Breast epithelium (tissue), 4 donors: Measurements from ENCODE around the gene SLC16A5. TPM values are rescaled to one million over a fixed set of nuclear protein-coding genes. Genes with fewer than 3 reads are reported as not detected.

Source experiments
- DNase-seq, 2 donors: peaks; one replicate each; pipeline ENCODE4 v3.0.0-alpha.2; 2019; ENCODE audit warnings: low spot score in 2 of 2
- H3K27ac ChIP-seq, 2 donors: fragments of 200-600 bp; sonication (generic) in 1 of 2; one replicate each; pipeline ENCODE4 v1.5.1; 2016 to 2019; ENCODE audit warnings: mild to moderate bottlenecking in 1 of 2
- H3K27me3 ChIP-seq, 2 donors: fragments of 200-600 bp; sonication (generic) in 1 of 2; one replicate each; pipeline versions ENCODE4 v1.5.1 to v1.6.0; 2017 to 2019; ENCODE audit warnings: control low read depth in 1 of 2, mild to moderate bottlenecking in 1 of 2
- H3K36me3 ChIP-seq: fragments of 200-600 bp; one replicate; pipeline ENCODE4 v1.5.1; 2019
- H3K4me1 ChIP-seq, 2 donors: fragments of 200-600 bp; sonication (generic); one replicate each; pipeline ENCODE4 v1.5.1; 2016 to 2019; ENCODE audit warnings: control low read depth in 1 of 2
- H3K4me3 ChIP-seq, 3 donors: fragments of 200-600 bp; sonication (generic); 1 replicate in 2 of 3; 2 replicates in 1 of 3; pipeline ENCODE4 v1.5.1; 2016 to 2019; ENCODE audit warnings: mild to moderate bottlenecking in 3 of 3, moderate library complexity in 2 of 3
- H3K9me3 ChIP-seq, 2 donors: fragments of 200-600 bp; sonication (generic) in 1 of 2; one replicate each; pipeline ENCODE4 v1.5.1; 2016 to 2019; ENCODE audit warnings: control low read depth in 1 of 2
- POLR2A ChIP-seq: fragments of 450-650 bp; IDR thresholded peaks from one replicate; pipeline ENCODE4 v1.6.1; 2016; ENCODE audit warnings: antibody characterized with exemption, mild to moderate bottlenecking, moderate library complexity
- POLR2AphosphoS5 ChIP-seq, 3 donors: sonication (generic); formaldehyde crosslinking; IDR thresholded peaks; one replicate each; pipeline ENCODE4 v1.6.1; 2017; ENCODE audit warnings: antibody characterized with exemption in 3 of 3
- intact Hi-C: fragments of 100-400 bp; cut with DNase I; formaldehyde crosslinking; loops from one replicate; pipeline ENCODE4 v1.15.1; 2023; ENCODE audit warnings: low total_unique reads
- total RNA-seq, 3 donors: library from RNA; depleted of rRNA; stranded (reverse); fragments of >200 nt; gene quantifications; one replicate each; pipeline ENCODE4 v1.1.0, GENCODE V29; 2016
- TF ChIP-seq, protein P1 (sequence below), 3 donors: fragments of 450-650 bp; IDR thresholded peaks; one replicate each; pipeline ENCODE4 v1.5.1; 2016 to 2017; ENCODE audit warnings: antibody characterized with exemption in 3 of 3, mild to moderate bottlenecking in 3 of 3, moderate library complexity in 3 of 3

SLC16A5 gene
- total RNA-seq, 3 donors from 2014 or later, result 9.0 to 19.8 (median 18.4) TPM

DNA sequence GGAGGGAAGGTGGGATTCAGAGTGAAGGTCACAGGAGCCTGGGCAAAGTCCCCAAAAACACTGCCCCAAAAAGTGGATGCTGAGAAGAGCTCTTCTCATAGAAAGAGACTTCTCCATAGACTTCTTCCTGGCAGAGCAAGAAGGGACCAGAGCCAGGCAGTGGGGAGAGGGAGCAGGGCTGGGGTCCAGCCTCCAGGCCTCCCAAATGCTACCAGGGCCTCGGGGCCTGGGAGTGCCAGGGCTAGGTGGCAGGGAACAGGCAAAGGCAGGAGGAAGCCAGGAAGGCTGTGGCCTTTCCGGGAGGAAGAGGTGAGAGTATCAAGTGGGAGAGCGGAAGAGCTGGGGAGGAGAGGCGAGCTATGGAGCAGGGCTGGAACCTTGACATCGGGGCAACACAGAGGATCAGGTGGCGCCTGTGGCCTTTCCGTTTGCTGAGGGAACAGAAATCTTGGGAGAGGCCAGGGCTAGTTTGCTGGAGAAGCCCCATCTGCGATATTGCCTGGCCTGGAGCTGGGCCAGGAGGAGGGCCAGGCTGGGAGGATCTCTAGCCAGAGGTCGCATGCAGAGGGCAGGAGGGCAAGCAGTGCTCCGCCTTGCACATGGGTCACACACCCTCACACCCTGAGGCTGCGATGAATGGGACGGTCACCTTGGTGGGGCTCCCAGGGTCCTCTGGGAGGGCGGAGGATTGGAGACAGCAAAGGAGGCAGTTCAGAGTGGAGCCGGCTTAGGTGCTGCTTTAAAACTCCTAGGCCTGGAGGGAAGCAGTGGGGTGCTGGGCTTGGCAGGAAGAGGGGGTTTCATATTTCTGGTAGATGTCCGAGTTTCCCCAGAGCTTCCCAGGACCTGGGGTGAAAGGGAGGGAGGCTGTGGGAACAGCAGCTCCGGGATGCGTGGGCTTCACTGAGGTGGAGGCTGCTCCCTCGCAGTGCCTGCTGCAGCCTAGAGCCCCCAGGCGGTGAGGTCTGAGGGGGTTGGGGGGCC, 3.4 kb downstream of the SLC16A5 start:
- Histone ChIP-seq H3K9me3 (no peaks in the 10 kb centered on the region), H3K27ac (peak overlapping the region; percentile 77 to 91), H3K4me1 (peaks cover 35 to 45% of the 10 kb centered on the region in 2 donors), H3K4me3 (peak overlapping the region in 1 of 3 donors; percentile 37), H3K36me3 (no peaks in the 10 kb centered on the region), H3K27me3 (no peaks in the 10 kb centered on the region)
- intact Hi-C loops, result no loop called here
- TF ChIP-seq POLR2A (no peak), POLR2AphosphoS5 (IDR thresholded peaks at IDR 0.05) (no peak)
- TF ChIP-seq, protein P1, sequence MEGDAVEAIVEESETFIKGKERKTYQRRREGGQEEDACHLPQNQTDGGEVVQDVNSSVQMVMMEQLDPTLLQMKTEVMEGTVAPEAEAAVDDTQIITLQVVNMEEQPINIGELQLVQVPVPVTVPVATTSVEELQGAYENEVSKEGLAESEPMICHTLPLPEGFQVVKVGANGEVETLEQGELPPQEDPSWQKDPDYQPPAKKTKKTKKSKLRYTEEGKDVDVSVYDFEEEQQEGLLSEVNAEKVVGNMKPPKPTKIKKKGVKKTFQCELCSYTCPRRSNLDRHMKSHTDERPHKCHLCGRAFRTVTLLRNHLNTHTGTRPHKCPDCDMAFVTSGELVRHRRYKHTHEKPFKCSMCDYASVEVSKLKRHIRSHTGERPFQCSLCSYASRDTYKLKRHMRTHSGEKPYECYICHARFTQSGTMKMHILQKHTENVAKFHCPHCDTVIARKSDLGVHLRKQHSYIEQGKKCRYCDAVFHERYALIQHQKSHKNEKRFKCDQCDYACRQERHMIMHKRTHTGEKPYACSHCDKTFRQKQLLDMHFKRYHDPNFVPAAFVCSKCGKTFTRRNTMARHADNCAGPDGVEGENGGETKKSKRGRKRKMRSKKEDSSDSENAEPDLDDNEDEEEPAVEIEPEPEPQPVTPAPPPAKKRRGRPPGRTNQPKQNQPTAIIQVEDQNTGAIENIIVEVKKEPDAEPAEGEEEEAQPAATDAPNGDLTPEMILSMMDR (IDR thresholded peaks at IDR 0.05), result no peak
- peak in 1 of 2 donors; percentile 47 for DNase-seq

GRCh38 chr17:75091855-75092327, 4.1 kb downstream of the SLC16A5 start:
- no peak for DNase-seq
- Histone ChIP-seq H3K4me3 (peak overlapping the region in 1 of 3 donors; percentile 37), H3K4me1 (peaks cover 35 to 45% of the 10 kb centered on the region in 2 donors), H3K27ac (peak overlapping the region; percentile 77 to 91), H3K27me3 (no peaks in the 10 kb centered on the region), H3K9me3 (no peaks in the 10 kb centered on the region), H3K36me3 (no peaks in the 10 kb centered on the region)
- intact Hi-C loops, result no loop called here
- TF ChIP-seq POLR2AphosphoS5 (IDR thresholded peaks at IDR 0.05) (no peak), POLR2A (no peak)
- TF ChIP-seq, protein P1 (IDR thresholded peaks at IDR 0.05), result no peak

DNA sequence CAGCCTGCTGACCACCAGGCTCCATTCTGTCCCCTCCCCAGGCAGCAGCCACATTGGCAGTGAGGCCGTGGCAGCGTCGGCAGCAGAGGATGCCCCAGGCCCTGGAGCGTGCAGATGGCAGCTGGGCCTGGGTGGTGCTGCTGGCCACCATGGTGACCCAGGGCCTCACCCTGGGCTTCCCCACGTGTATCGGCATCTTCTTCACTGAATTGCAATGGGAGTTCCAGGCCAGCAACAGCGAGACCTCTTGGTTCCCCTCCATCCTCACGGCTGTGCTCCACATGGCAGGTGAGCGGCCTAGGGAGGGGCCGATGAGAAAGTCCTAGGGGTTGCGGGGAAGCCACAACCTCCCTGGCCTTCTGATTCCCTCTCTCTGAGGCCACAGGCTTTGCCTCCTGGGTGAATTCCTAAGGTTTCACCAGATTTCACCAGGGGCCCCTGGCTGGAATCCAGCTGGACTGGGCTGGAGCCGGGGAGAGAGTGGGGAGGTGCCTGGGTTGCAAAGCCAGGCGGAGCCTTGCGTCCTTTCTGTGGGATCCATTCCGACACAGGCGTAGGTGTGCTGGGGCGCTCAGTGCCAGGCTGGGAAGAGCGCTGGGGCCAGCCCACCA, 5.9 kb downstream of the SLC16A5 start:
- peak overlapping the region in 1 of 3 donors; percentile 22 for H3K4me3 ChIP-seq
- intact Hi-C loops, result no loop called here

GRCh38 chr17:75094871-75095399, 7.2 kb downstream of the SLC16A5 start:
- no peak for DNase-seq
- H3K36me3 ChIP-seq, result no peaks in the 10 kb centered on the region
- peak overlapping the region; percentile 74 to 91 for H3K27ac ChIP-seq
- no peaks in the 10 kb centered on the region for H3K27me3 ChIP-seq
- no peak overlapping the region for H3K4me3 ChIP-seq
- no peaks in the 10 kb centered on the region for H3K9me3 ChIP-seq
- peaks cover 23 to 31% of the 10 kb centered on the region in 2 donors for H3K4me1 ChIP-seq
- intact Hi-C loops, result no loop called here
- TF ChIP-seq, protein P1 (IDR thresholded peaks at IDR 0.05), result no peak
- no peak for TF ChIP-seq POLR2AphosphoS5 (IDR thresholded peaks at IDR 0.05)
- TF ChIP-seq POLR2A, result no peak

More for the DNA sequence above, 5.9 kb downstream of the SLC16A5 start:
- DNase-seq, result peak in 1 of 2 donors; percentile 46
- Histone ChIP-seq H3K9me3 (no peaks in the 10 kb centered on the region), H3K36me3 (no peaks in the 10 kb centered on the region), H3K27ac (peak overlapping the region; percentile 91 to 96), H3K27me3 (no peaks in the 10 kb centered on the region), H3K4me1 (peaks cover 27 to 38% of the 10 kb centered on the region in 2 donors)
- TF ChIP-seq POLR2A (no peak), POLR2AphosphoS5 (IDR thresholded peaks at IDR 0.05) (no peak)
- TF ChIP-seq, protein P1 (IDR thresholded peaks at IDR 0.05), result no peak
